GM21360 (cell line): Measurements from ENCODE around the gene TMEM236.

ENCODE experiments used
- ATAC-seq: cut with Tn5 transposase; IDR thresholded peaks from one replicate; pipeline ENCODE4 v1.9.1; 2021; ENCODE audit warnings: mild to moderate bottlenecking, moderate library complexity; ENCODE audit not compliant: unreplicated experiment

TMEM236 gene

DNA sequence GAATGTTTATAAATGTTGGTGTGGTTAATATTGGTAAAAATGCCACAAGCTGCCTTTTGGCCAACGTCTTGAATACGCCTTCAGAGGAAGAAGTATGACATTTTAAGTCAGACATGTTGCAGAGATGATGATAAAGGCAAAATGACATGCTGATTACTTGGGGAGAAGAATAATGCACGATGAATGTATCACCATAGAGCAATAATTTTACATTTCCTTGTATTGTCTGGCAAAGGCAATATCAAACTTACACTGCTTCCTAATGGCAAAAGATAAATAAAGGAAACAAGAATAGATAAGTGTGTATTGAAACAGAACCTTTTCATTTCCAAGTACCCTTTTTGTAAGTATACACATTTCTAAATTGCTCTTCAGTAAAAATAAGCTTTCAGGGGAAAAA, 65.8 kb downstream of the TMEM236 start:
- no peak for ATAC-seq

- ATAC-seq = no peak
Observed at GRCh38 chr10:17819836-17820235, 67.8 kb downstream of the TMEM236 start.

DNA sequence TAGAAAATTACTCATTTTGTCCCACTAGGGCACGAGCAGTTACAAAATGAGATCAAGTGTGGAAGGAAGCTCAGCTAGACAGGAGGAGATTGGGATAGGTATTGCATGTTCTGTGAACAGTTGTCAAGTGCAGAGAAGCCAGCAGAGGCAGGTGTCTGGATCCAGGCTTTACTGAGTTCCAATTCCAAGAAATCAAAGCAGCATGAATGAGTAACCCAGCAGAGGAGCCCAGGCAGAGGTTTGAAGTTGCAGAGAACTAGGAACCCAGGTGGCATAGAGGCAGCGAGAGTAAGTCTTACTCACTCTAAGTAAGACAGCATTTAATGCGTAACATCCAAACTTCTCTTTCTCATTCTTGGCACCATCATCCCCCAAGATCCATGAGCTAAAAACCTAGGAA, 68.9 kb downstream of the TMEM236 start:
- no peak for ATAC-seq

DNA sequence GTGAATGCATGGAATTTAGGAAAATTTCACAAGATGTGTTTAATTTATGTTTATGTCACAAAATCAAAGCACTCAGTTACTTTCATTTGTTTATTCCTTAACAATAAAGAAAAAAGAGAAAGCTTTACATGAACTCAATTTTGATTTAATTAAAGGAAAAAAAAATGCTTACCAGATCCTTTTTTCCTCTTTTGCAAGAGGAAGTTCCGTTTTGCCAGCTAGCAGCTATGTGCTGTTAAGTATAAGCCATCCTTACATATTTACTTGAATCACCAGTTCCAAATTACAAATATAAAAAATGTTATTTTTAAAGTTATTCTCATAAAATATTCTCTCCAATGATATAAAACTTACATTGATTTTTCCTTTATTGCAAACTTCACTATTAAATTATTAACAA, 69.9 kb downstream of the TMEM236 start:
- no peak for ATAC-seq

GRCh38 chr10:17831341-17831740, 79.3 kb downstream of the TMEM236 start:
- no peak for ATAC-seq

- no peak for ATAC-seq
Observed at GRCh38 chr10:17831896-17832295, 79.9 kb downstream of the TMEM236 start.

DNA sequence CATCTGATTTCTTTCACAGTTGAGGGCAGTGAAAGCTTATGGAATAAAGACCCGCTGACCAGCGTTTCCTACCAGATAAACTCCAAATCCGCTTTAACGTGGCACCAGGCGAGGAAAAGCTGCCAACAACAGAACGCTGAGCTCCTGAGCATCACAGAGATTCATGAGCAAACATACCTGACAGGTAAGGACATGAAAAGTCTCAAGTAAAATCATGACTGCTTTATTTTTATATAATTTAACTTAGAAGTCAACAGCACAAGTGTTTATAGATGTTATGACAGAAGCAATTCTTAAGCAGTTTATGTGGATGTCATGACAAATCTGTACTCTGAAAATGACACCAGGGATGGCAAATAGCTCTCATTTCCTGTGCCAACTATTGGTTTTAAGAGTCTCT, 81.7 kb downstream of the TMEM236 start:
- ATAC-seq = no peak

GRCh38 chr10:17835688-17836087, 83.7 kb downstream of the TMEM236 start:
- ATAC-seq = no peak

GRCh38 chr10:17836942-17837341, 84.9 kb downstream of the TMEM236 start:
- no peak for ATAC-seq

DNA sequence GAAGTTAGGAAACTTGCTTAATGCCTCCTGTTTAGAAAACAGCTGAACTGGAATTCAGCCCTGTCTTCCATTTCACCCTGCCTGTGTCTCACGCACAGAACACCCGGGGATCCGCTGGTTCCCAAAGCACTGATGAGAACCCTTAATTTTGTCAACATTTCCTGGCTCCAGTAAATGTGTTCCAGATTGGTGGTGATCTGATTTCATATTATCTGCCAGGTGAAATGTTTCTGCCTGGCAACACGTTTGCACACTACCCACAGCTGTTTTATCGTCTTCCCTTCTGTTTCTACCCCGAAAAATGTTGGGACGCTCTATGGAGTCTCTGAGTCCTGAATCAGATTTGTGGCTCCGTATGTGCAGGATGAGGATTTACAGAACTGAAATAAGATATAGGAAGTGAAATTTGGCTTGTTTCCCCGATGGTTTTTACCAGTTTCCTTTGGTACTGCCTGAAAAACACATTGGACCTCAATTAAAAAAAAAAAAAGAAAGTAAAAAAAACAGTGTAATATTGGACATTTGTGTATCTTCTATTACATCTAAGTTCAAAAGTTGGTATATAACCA, 86.2 kb downstream of the TMEM236 start:
- ATAC-seq = no peak

DNA sequence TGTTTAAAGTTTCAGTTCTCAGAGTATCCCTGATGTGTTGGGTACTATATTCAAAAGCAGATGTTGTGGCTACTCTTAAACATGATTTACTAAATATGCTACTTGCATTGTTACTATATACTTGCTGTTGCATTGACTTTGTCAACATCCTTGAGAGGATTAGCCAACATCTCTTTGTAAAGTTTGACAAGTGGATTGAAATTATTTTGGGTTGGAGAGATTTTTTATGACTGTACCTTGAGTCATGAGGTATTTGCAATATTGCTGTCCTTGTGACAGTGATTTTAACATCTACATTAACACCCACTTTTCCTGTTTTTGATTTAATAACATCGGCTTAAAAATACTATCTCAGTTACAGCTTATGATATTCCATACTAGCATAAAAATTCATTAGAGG, 89.0 kb downstream of the TMEM236 start:
- ATAC-seq = no peak

DNA sequence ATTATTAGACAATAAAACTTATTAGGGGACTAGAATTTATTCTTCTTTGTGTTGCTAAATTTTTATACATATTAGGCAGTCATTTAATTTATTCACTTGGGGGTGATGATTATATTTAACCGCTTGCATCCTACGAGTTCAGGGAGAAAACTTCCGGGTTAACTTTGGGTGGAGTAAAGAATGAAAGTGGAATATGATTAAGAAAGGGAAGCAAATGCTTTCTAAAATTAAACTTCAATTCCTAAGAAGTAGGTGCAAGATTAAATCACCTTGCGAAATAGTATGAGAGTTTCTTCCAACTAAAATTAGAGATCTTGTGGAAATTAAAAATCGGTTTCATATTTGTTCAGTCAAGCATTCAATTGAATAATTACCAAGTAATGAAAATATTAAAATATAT, 90.6 kb downstream of the TMEM236 start:
- no peak for ATAC-seq

DNA sequence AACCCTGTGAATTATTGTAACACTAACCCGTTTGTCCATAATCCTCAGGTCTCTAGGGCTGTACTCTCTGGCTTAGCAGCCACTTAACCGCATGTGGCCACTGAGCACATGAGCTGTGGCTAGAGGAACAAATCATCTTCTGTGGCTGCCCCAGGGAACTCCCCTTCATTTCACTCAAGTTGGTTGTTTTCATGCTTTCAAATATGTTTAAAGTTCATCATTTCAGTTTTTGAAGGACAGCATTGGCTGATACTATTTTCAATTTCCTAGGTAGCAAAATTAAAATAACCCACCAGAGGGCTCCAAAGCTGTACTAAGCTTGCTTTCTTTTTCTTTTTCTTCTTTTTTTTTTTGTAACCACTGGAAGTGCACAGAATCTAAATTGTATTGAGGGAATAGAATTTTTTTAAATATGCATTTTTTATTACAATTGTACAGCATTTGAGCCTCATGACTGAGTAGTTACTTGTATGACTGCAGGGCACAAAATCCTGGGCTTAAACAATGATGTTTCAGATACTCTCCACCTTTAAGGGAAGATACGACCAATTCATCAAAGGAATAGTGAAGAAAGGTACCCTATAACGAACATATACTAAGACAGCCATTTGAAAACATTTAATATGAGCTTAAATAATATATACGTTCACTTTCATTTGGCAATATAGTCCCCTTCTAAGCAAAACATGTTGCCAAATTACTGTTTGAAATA, 95.7 kb downstream of the TMEM236 start:
- no peak for ATAC-seq

DNA sequence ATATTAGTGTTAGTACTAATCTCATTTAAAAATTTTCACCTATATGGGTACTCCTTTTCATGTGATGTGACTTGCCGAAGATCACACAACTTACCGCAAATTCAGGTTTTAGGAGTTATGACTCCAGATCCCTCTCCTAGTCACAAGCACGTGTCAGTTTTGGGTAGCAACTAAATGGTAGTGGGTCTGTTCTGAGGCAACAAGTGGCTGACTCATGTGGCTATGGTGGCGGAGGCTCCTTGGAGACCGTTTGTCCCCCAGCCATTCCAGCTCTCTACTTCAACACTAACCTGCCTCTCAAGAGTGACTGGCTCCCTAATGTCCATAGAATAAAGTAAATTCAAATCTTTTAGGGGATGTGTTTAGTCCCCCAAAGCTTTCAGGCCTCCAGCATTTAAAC, 96.6 kb downstream of the TMEM236 start:
- no peak for ATAC-seq
